PFSK-1 (cell line): ENCODE measurements around the gene SDF2.

ENCODE experiments used
- FOXP2 ChIP-seq: optimal IDR thresholded peaks from 2 replicates; pipeline ENCODE3; 2011; ENCODE audit warnings: borderline replicate concordance, control low read depth, inconsistent platforms; ENCODE audit not compliant: insufficient read depth; ENCODE audit errors: extremely low read length, extremely low read depth
- POLR2AphosphoS5 ChIP-seq: IDR thresholded peaks from 2 replicates; pipeline ENCODE4 v1.6.1; 2012; ENCODE audit warnings: low read depth, mild to moderate bottlenecking, control low read depth, low read length, moderate library complexity
- SIN3A ChIP-seq: IDR thresholded peaks from 2 replicates; pipeline ENCODE4 v1.6.1; 2012; ENCODE audit warnings: mild to moderate bottlenecking, low read length, moderate library complexity, borderline replicate concordance; ENCODE audit not compliant: insufficient read depth
- TAF1 ChIP-seq: IDR thresholded peaks from 2 replicates; pipeline ENCODE4 v1.6.1; 2012; ENCODE audit warnings: low read length, control low read depth, borderline replicate concordance; ENCODE audit not compliant: insufficient read depth
- TF ChIP-seq, protein P1 (sequence below), 2 experiments: IDR thresholded peaks; 2 replicates each; pipeline versions ENCODE4 v1.6.1 to v1.8.0; 2011 to 2012; ENCODE audit warnings: low read depth in 2 of 2, low read length in 2 of 2, control low read depth in 1 of 2, inconsistent platforms in 1 of 2, mild to moderate bottlenecking in 1 of 2, moderate library complexity in 1 of 2; ENCODE audit not compliant: insufficient read depth in 1 of 2

DNA sequence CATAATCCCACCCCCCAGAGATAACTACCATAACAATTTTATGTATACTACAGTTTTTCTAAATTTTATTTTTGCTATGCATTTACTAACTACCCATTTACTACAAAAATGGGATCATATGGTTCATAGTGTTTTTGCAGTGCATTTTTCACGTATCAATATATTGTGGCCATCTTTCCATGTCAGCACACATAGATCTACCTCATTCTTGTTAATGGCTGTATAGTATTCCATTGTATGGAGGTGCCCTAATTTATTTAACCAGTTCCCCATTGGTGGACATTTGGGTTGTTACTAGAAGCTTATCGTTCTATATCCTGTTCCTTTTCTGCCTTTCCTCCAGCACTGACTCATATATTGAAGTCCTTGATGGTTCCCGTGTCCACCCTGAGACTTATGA, 27.3 kb upstream of the SDF2 start:
- TF ChIP-seq POLR2AphosphoS5 (no peak), TAF1 (no peak), SIN3A (no peak), FOXP2 (no peak)
- TF ChIP-seq, protein P1, sequence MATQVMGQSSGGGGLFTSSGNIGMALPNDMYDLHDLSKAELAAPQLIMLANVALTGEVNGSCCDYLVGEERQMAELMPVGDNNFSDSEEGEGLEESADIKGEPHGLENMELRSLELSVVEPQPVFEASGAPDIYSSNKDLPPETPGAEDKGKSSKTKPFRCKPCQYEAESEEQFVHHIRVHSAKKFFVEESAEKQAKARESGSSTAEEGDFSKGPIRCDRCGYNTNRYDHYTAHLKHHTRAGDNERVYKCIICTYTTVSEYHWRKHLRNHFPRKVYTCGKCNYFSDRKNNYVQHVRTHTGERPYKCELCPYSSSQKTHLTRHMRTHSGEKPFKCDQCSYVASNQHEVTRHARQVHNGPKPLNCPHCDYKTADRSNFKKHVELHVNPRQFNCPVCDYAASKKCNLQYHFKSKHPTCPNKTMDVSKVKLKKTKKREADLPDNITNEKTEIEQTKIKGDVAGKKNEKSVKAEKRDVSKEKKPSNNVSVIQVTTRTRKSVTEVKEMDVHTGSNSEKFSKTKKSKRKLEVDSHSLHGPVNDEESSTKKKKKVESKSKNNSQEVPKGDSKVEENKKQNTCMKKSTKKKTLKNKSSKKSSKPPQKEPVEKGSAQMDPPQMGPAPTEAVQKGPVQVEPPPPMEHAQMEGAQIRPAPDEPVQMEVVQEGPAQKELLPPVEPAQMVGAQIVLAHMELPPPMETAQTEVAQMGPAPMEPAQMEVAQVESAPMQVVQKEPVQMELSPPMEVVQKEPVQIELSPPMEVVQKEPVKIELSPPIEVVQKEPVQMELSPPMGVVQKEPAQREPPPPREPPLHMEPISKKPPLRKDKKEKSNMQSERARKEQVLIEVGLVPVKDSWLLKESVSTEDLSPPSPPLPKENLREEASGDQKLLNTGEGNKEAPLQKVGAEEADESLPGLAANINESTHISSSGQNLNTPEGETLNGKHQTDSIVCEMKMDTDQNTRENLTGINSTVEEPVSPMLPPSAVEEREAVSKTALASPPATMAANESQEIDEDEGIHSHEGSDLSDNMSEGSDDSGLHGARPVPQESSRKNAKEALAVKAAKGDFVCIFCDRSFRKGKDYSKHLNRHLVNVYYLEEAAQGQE (IDR thresholded peaks at IDR 0.05; ENCODE audit: insufficient read depth in 1 of 2, low read depth in 2 of 2, low read length in 2 of 2): no peak
